SH-SY5Y (cell line): ENCODE data around the gene TFAP2D.

Source experiments
- GATA2 ChIP-seq: IDR thresholded peaks from 2 replicates; pipeline ENCODE4 v1.6.1; 2011; ENCODE audit warnings: mild to moderate bottlenecking, low read depth, low read length
- GATA3 ChIP-seq: IDR thresholded peaks from 2 replicates; pipeline ENCODE4 v1.6.1; 2011; ENCODE audit warnings: low read depth, mild to moderate bottlenecking, low read length, moderate library complexity

GRCh38 chr6:50817646-50817950, 104.3 kb downstream of the TFAP2D start:
- no peak for TF ChIP-seq GATA2
- TF ChIP-seq GATA3 = no peak
